GM12878 (cell line): ENCODE data around the gene ARID1A. TPM values are rescaled to one million over a fixed set of nuclear protein-coding genes. Genes with fewer than 3 reads are reported as not detected.

ENCODE experiments used
- BCL11A ChIP-seq: IDR thresholded peaks from 2 replicates; pipeline ENCODE4 v1.6.1; 2011; ENCODE audit warnings: low read depth, low read length
- BRCA1 ChIP-seq: IDR thresholded peaks from 2 replicates; pipeline ENCODE4 v1.6.1; 2011; ENCODE audit warnings: low read depth, low read length, improper control_type of control experiment
- CREB1 ChIP-seq: IDR thresholded peaks from 2 replicates; pipeline ENCODE4 v1.6.1; 2012; ENCODE audit warnings: low read depth, mild to moderate bottlenecking, inconsistent platforms
- EED ChIP-seq: sonication (generic); IDR thresholded peaks from 2 replicates; pipeline ENCODE4 v1.6.1; 2016; ENCODE audit warnings: antibody characterized with exemption, low read depth
- FOXM1 ChIP-seq: IDR thresholded peaks from 2 replicates; pipeline ENCODE4 v1.6.1; 2012; ENCODE audit warnings: low read depth, mild to moderate bottlenecking, inconsistent platforms, low read length, moderate library complexity
- HDAC2 ChIP-seq: fragments of 200-600 bp; sonication (generic); IDR thresholded peaks from 2 replicates; pipeline ENCODE4 v1.6.1; 2017
- HDAC6 ChIP-seq: fragments of 200-600 bp; sonication (generic); IDR thresholded peaks from one replicate; pipeline ENCODE4 v1.8.0; 2017; ENCODE audit warnings: antibody characterized with exemption; ENCODE audit not compliant: unreplicated experiment
- HDGF ChIP-seq: fragments of 450-650 bp; IDR thresholded peaks from 2 replicates; pipeline ENCODE4 v1.6.1; 2016; ENCODE audit warnings: antibody characterized with exemption
- NRF1 ChIP-seq: conservative IDR thresholded peaks from 2 replicates; pipeline ENCODE4 v1.6.1; 2011; ENCODE audit warnings: mild to moderate bottlenecking, low read depth, low read length, improper control_type of control experiment
- PAX8 ChIP-seq: fragments of 450-650 bp; IDR thresholded peaks from 2 replicates; pipeline ENCODE4 v1.6.1; 2017; ENCODE audit warnings: mild to moderate bottlenecking, moderate library complexity
- RAD51 ChIP-seq: fragments of 450-650 bp; IDR thresholded peaks from 2 replicates; pipeline ENCODE4 v1.6.1; 2016; ENCODE audit warnings: moderate library complexity, mild to moderate bottlenecking, inconsistent platforms
- RCOR1 ChIP-seq: conservative IDR thresholded peaks from 2 replicates; pipeline ENCODE4 v1.6.1; 2012; ENCODE audit warnings: low read depth, low read length, improper control_type of control experiment
- SUZ12 ChIP-seq: fragments of 200-600 bp; sonication (generic); IDR thresholded peaks from one replicate; pipeline ENCODE4 v1.6.1; 2018; ENCODE audit warnings: antibody characterized with exemption, mild to moderate bottlenecking; ENCODE audit not compliant: unreplicated experiment
- ZZZ3 ChIP-seq: IDR thresholded peaks from 2 replicates; pipeline ENCODE4 v1.6.1; 2011; ENCODE audit warnings: low read depth; ENCODE audit not compliant: control insufficient read depth, insufficient read length
- polyA plus RNA-seq, 11 experiments: library from polyadenylated mRNA; depleted of rRNA in 4 of 11; unstranded in 6 of 11; stranded (reverse) in 5 of 11; fragments of >200 nt; fragmentation: Nextera tagmentation in 4 of 11; fragmentation: Illumina TruSeq in 1 of 11; extraction: Ambion mirVana in 4 of 11; extraction: Trizol in 1 of 11; gene quantifications; 1 replicate in 1 of 11; 2 replicates in 10 of 11; pipeline versions ENCODE4 v1.2.1 to v1.2.3, GENCODE V29; 2011 to 2016; ENCODE audit warnings: inconsistent platforms in 2 of 11, missing spikeins in 2 of 11, low read depth in 1 of 11
- total RNA-seq, 4 experiments: library from RNA; depleted of rRNA in 3 of 4; stranded (reverse); fragments of >200 nt in 3 of 4; fragmentation: Illumina TruSeq in 1 of 4; extraction: Trizol in 1 of 4; gene quantifications; 2 replicates each; pipeline versions ENCODE4 v1.2.1 to v1.2.3, GENCODE V29; 2013 to 2021
- TF ChIP-seq, protein P1 (sequence below): fragments of 150-350 bp; IDR thresholded peaks from 2 replicates; pipeline ENCODE4 v1.6.1; 2016; ENCODE audit warnings: low read depth, low read length
- TF ChIP-seq, protein P2 (sequence below): fragments of 450-650 bp; IDR thresholded peaks from 2 replicates; pipeline ENCODE4 v1.6.1; 2017; ENCODE audit warnings: mild to moderate bottlenecking, low read depth, inconsistent platforms; ENCODE audit not compliant: poor library complexity, severe bottlenecking
- TF ChIP-seq, protein P3 (sequence below): fragments of 450-650 bp; IDR thresholded peaks from 2 replicates; pipeline ENCODE4 v1.6.1; 2016; ENCODE audit warnings: mild to moderate bottlenecking
- TF ChIP-seq, protein P4 (sequence below): fragments of 450-650 bp; formaldehyde crosslinking; IDR thresholded peaks from 2 replicates; pipeline ENCODE4 v1.5.0; 2022; ENCODE audit warnings: mild to moderate bottlenecking, missing genetic modification characterization
- TF ChIP-seq, protein P5 (sequence below): IDR thresholded peaks from 2 replicates; pipeline ENCODE4 v1.6.1; 2012; ENCODE audit warnings: low read depth, low read length, improper control_type of control experiment
- TF ChIP-seq, protein P6 (sequence below): fragments of 450-650 bp; IDR thresholded peaks from 2 replicates; pipeline ENCODE4 v1.6.1; 2014; ENCODE audit warnings: mild to moderate bottlenecking

The ARID1A gene
- total and polyA plus RNA-seq, 10 of the 15 experiments (the other 5 are each of a cell fraction or from before 2014, with no cell fraction given) = 10.0 to 98.0 (median 23.5) TPM

DNA sequence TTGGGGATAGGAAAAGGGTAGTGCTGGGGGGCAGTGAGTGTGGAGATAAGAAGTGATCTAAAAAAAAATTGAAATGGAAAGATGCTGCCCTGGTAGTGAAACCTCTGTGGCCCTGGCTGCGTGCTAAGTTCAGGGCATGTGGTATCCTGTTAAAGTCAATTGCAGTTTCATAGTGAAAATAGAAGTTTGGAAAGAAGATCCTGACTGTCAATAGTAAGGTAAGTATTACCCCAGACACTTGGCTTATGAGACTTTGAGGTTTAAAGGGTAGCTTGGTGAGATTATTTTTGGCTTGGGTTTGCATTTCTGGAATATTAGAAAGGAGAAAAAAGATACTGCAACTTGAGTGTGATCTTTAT is 6.8 kb downstream of the ARID1A start (continued):
- TF ChIP-seq RCOR1 (no peak), NRF1 (no peak), BRCA1 (no peak), HDAC2 (no peak), HDAC6 (no peak), SUZ12 (no peak), EED (peak; percentile 69), PAX8 (no peak), RAD51 (no peak), BCL11A (0 out of 2 replicates have a peak, but pooled peaks have one; percentile 13), ZZZ3 (no peak), CREB1 (no peak), FOXM1 (peak; percentile 52; the same call in 1 of the 2 replicates), HDGF (no peak)
- TF ChIP-seq, protein P1, sequence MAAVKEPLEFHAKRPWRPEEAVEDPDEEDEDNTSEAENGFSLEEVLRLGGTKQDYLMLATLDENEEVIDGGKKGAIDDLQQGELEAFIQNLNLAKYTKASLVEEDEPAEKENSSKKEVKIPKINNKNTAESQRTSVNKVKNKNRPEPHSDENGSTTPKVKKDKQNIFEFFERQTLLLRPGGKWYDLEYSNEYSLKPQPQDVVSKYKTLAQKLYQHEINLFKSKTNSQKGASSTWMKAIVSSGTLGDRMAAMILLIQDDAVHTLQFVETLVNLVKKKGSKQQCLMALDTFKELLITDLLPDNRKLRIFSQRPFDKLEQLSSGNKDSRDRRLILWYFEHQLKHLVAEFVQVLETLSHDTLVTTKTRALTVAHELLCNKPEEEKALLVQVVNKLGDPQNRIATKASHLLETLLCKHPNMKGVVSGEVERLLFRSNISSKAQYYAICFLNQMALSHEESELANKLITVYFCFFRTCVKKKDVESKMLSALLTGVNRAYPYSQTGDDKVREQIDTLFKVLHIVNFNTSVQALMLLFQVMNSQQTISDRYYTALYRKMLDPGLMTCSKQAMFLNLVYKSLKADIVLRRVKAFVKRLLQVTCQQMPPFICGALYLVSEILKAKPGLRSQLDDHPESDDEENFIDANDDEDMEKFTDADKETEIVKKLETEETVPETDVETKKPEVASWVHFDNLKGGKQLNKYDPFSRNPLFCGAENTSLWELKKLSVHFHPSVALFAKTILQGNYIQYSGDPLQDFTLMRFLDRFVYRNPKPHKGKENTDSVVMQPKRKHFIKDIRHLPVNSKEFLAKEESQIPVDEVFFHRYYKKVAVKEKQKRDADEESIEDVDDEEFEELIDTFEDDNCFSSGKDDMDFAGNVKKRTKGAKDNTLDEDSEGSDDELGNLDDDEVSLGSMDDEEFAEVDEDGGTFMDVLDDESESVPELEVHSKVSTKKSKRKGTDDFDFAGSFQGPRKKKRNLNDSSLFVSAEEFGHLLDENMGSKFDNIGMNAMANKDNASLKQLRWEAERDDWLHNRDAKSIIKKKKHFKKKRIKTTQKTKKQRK = no peak
- TF ChIP-seq, protein P2, sequence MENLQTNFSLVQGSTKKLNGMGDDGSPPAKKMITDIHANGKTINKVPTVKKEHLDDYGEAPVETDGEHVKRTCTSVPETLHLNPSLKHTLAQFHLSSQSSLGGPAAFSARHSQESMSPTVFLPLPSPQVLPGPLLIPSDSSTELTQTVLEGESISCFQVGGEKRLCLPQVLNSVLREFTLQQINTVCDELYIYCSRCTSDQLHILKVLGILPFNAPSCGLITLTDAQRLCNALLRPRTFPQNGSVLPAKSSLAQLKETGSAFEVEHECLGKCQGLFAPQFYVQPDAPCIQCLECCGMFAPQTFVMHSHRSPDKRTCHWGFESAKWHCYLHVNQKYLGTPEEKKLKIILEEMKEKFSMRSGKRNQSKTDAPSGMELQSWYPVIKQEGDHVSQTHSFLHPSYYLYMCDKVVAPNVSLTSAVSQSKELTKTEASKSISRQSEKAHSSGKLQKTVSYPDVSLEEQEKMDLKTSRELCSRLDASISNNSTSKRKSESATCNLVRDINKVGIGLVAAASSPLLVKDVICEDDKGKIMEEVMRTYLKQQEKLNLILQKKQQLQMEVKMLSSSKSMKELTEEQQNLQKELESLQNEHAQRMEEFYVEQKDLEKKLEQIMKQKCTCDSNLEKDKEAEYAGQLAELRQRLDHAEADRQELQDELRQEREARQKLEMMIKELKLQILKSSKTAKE = no peak
- TF ChIP-seq, protein P3, sequence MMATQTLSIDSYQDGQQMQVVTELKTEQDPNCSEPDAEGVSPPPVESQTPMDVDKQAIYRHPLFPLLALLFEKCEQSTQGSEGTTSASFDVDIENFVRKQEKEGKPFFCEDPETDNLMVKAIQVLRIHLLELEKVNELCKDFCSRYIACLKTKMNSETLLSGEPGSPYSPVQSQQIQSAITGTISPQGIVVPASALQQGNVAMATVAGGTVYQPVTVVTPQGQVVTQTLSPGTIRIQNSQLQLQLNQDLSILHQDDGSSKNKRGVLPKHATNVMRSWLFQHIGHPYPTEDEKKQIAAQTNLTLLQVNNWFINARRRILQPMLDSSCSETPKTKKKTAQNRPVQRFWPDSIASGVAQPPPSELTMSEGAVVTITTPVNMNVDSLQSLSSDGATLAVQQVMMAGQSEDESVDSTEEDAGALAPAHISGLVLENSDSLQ = 0 out of 2 replicates have a peak, but pooled peaks have one; percentile 6
- TF ChIP-seq, protein P4, sequence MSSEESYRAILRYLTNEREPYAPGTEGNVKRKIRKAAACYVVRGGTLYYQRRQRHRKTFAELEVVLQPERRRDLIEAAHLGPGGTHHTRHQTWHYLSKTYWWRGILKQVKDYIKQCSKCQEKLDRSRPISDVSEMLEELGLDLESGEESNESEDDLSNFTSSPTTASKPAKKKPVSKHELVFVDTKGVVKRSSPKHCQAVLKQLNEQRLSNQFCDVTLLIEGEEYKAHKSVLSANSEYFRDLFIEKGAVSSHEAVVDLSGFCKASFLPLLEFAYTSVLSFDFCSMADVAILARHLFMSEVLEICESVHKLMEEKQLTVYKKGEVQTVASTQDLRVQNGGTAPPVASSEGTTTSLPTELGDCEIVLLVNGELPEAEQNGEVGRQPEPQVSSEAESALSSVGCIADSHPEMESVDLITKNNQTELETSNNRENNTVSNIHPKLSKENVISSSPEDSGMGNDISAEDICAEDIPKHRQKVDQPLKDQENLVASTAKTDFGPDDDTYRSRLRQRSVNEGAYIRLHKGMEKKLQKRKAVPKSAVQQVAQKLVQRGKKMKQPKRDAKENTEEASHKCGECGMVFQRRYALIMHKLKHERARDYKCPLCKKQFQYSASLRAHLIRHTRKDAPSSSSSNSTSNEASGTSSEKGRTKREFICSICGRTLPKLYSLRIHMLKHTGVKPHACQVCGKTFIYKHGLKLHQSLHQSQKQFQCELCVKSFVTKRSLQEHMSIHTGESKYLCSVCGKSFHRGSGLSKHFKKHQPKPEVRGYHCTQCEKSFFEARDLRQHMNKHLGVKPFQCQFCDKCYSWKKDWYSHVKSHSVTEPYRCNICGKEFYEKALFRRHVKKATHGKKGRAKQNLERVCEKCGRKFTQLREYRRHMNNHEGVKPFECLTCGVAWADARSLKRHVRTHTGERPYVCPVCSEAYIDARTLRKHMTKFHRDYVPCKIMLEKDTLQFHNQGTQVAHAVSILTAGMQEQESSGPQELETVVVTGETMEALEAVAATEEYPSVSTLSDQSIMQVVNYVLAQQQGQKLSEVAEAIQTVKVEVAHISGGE (CRISPR knock-in tag) = no peak
- TF ChIP-seq, protein P5, sequence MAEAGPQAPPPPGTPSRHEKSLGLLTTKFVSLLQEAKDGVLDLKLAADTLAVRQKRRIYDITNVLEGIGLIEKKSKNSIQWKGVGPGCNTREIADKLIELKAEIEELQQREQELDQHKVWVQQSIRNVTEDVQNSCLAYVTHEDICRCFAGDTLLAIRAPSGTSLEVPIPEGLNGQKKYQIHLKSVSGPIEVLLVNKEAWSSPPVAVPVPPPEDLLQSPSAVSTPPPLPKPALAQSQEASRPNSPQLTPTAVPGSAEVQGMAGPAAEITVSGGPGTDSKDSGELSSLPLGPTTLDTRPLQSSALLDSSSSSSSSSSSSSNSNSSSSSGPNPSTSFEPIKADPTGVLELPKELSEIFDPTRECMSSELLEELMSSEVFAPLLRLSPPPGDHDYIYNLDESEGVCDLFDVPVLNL = no peak
- TF ChIP-seq, protein P6, sequence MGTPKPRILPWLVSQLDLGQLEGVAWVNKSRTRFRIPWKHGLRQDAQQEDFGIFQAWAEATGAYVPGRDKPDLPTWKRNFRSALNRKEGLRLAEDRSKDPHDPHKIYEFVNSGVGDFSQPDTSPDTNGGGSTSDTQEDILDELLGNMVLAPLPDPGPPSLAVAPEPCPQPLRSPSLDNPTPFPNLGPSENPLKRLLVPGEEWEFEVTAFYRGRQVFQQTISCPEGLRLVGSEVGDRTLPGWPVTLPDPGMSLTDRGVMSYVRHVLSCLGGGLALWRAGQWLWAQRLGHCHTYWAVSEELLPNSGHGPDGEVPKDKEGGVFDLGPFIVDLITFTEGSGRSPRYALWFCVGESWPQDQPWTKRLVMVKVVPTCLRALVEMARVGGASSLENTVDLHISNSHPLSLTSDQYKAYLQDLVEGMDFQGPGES = no peak
